SK-N-SH (cell line): ENCODE measurements around the gene NSD2. TPM values are rescaled to one million over a fixed set of nuclear protein-coding genes. Genes with fewer than 3 reads are reported as not detected.

Experiments used
- CTCF ChIA-PET: fragments of 300-600, 350-600 bp; formaldehyde crosslinking; extraction: SDS; loops from one replicate; lab custom pipeline; 2021; lab: Yijun Ruan, JAX
- POLR2A ChIA-PET: fragments of 350-600 bp; sonication (Branson Sonifier 250); formaldehyde crosslinking; extraction: SDS; loops from one replicate; lab custom pipeline; 2020; ENCODE audit warnings: antibody characterized with exemption, inconsistent platforms; lab: Yijun Ruan, JAX
- DNase-seq: peaks from one replicate; pipeline ENCODE4 v3.0.0; 2012
- H2AFZ ChIP-seq: fragments of 200-600 bp; sonication (generic); 2 replicates; pipeline ENCODE4 v1.8.1; 2016; ENCODE audit warnings: antibody characterized with exemption, mild to moderate bottlenecking, low read depth
- H3F3A ChIP-seq: fragments of 200-600 bp; sonication (generic); replicated peaks from 2 replicates; pipeline ENCODE3; 2016; ENCODE audit warnings: antibody characterized with exemption, mild to moderate bottlenecking; ENCODE audit not compliant: insufficient read depth
- H3K27ac ChIP-seq, 2 experiments: fragments of 200-500 bp in 1 of 2; fragments of 200-600 bp in 1 of 2; sonication (Bioruptor generic) in 1 of 2; sonication (generic), shearing (Covaris generic) in 1 of 2; 2 replicates each; pipeline versions ENCODE4 v1.5.1 to v1.6.1; 2014 to 2016; ENCODE audit warnings: low read depth in 2 of 2, inconsistent platforms in 1 of 2, low read length in 1 of 2, mild to moderate bottlenecking in 1 of 2, mixed read lengths in 1 of 2
- H3K27me3 ChIP-seq: fragments of 200-600 bp; sonication (generic), shearing (Covaris generic); 2 replicates; pipeline ENCODE4 v1.6.1; 2016; ENCODE audit warnings: mixed run types; ENCODE audit not compliant: insufficient read depth
- H3K36me3 ChIP-seq, 2 experiments: fragments of 200-500 bp in 1 of 2; fragments of 200-600 bp in 1 of 2; sonication (Bioruptor generic) in 1 of 2; sonication (generic) in 1 of 2; replicated peaks in 1 of 2; 2 replicates each; pipeline versions ENCODE3 to v1.5.1; 2014 to 2016; ENCODE audit warnings: low read length in 1 of 2, mild to moderate bottlenecking in 1 of 2; ENCODE audit not compliant: insufficient read depth in 2 of 2, control insufficient read depth in 1 of 2
- H3K4me1 ChIP-seq, 2 experiments: fragments of 200-500 bp in 1 of 2; fragments of 200-600 bp in 1 of 2; sonication (Bioruptor generic) in 1 of 2; sonication (generic), shearing (Covaris generic) in 1 of 2; 2 replicates each; pipeline versions ENCODE4 v1.5.1 to v1.6.1; 2014 to 2016; ENCODE audit warnings: low read depth in 1 of 2, low read length in 1 of 2, mixed run types in 1 of 2; ENCODE audit not compliant: insufficient read depth in 2 of 2, control insufficient read depth in 1 of 2
- H3K4me2 ChIP-seq: fragments of 200-600 bp; sonication (generic), shearing (Covaris generic); 2 replicates; pipeline ENCODE4 v1.6.1; 2017; ENCODE audit warnings: mixed run types
- H3K4me3 ChIP-seq, 2 experiments: fragments of 200-500 bp in 1 of 2; fragments of 200-600 bp in 1 of 2; sonication (Bioruptor generic) in 1 of 2; sonication (generic), shearing (Covaris generic) in 1 of 2; 2 replicates each; pipeline versions ENCODE4 v1.5.1 to v1.8.1; 2014 to 2016; ENCODE audit warnings: low read depth in 2 of 2, inconsistent platforms in 1 of 2, low read length in 1 of 2, mild to moderate bottlenecking in 1 of 2, mixed read lengths in 1 of 2, moderate library complexity in 1 of 2
- H3K79me2 ChIP-seq: fragments of 200-600 bp; sonication (generic); 2 replicates; pipeline ENCODE4 v1.8.1; 2017; ENCODE audit warnings: mild to moderate bottlenecking; ENCODE audit not compliant: insufficient read depth
- H3K9ac ChIP-seq: fragments of 200-600 bp; sonication (generic); 2 replicates; pipeline ENCODE4 v1.6.1; 2017; ENCODE audit warnings: mixed run types
- H3K9me2 ChIP-seq: fragments of 200-600 bp; sonication (generic); 2 replicates; pipeline ENCODE4 v1.6.1; 2017; ENCODE audit warnings: mixed run types
- H3K9me3 ChIP-seq: fragments of 200-600 bp; sonication (generic); 2 replicates; pipeline ENCODE4 v1.6.1; 2017; ENCODE audit warnings: mixed run types, mild to moderate bottlenecking, moderate library complexity
- H4K20me1 ChIP-seq: fragments of 200-600 bp; sonication (generic); 2 replicates; pipeline ENCODE4 v1.6.1; 2017; ENCODE audit warnings: mild to moderate bottlenecking, mixed run types; ENCODE audit not compliant: insufficient read depth
- CHD2 ChIP-seq: fragments of 150-350 bp; IDR thresholded peaks from 2 replicates; pipeline ENCODE4 v1.6.1; 2018; ENCODE audit warnings: low read length; ENCODE audit not compliant: partially characterized antibody
- CTCF ChIP-seq: fragments of 200-600 bp; sonication (generic); IDR thresholded peaks from 2 replicates; pipeline ENCODE4 v1.6.1; 2017; ENCODE audit warnings: antibody characterized with exemption, mild to moderate bottlenecking, moderate library complexity
- ELF1 ChIP-seq: IDR thresholded peaks from 2 replicates; pipeline ENCODE4 v1.4.0; 2012
- EZH2phosphoT487 ChIP-seq: fragments of 200-600 bp; sonication (generic); IDR thresholded peaks from 2 replicates; pipeline ENCODE4 v1.6.1; 2017; ENCODE audit warnings: low read depth, mixed run types, mild to moderate bottlenecking, antibody characterized with exemption, moderate library complexity, borderline replicate concordance
- FOXJ3 ChIP-seq: sonication (generic); formaldehyde crosslinking; IDR thresholded peaks from 2 replicates; pipeline ENCODE4 v1.5.1; 2020; ENCODE audit warnings: mild to moderate bottlenecking, missing genetic modification reagents
- GABPA ChIP-seq: IDR thresholded peaks from 2 replicates; pipeline ENCODE4 v1.4.0; 2012; ENCODE audit warnings: low read depth, mild to moderate bottlenecking
- MAX ChIP-seq: IDR thresholded peaks from 2 replicates; pipeline ENCODE4 v1.4.0; 2012; ENCODE audit warnings: low read depth
- NRF1 ChIP-seq: IDR thresholded peaks from 2 replicates; pipeline ENCODE4 v1.6.1; 2012; ENCODE audit warnings: low read depth, mild to moderate bottlenecking, low read length
- RAD21 ChIP-seq: IDR thresholded peaks from 2 replicates; pipeline ENCODE4 v1.6.1; 2012; ENCODE audit warnings: mild to moderate bottlenecking, low read length
- SMC3 ChIP-seq: IDR thresholded peaks from 2 replicates; pipeline ENCODE4 v1.6.1; 2012; ENCODE audit warnings: low read depth, low read length, improper control_type of control experiment
- TAF1 ChIP-seq: IDR thresholded peaks from 2 replicates; pipeline ENCODE4 v1.6.1; 2012; ENCODE audit warnings: low read depth, mild to moderate bottlenecking, low read length, moderate library complexity, borderline replicate concordance
- TCF12 ChIP-seq: IDR thresholded peaks from 2 replicates; pipeline ENCODE4 v1.4.0; 2012
- YY1 ChIP-seq: IDR thresholded peaks from 2 replicates; pipeline ENCODE4 v1.4.0; 2012; ENCODE audit warnings: low read depth, mild to moderate bottlenecking
- WGBS: methylation state at CpG from one replicate; pipeline ENCODE4 v1.1.6; 2017; ENCODE audit warnings: low lambda C conversion rate; 5-methylcytosine and 5-hydroxymethylcytosine counted together
- polyA plus RNA-seq, 3 experiments: library from polyadenylated mRNA; depleted of rRNA; stranded (reverse); fragments of >200 nt; gene quantifications; 2 replicates each; pipeline ENCODE4 v1.2.3, GENCODE V29; 2012
- TF ChIP-seq, protein P1 (sequence below): IDR thresholded peaks from 2 replicates; pipeline ENCODE4 v1.4.0; 2012; ENCODE audit warnings: low read depth, borderline replicate concordance
- TF ChIP-seq, protein P2 (sequence below): fragments of 150-350 bp; IDR thresholded peaks from 2 replicates; pipeline ENCODE4 v1.6.1; 2016; ENCODE audit warnings: mild to moderate bottlenecking, low read depth, low read length

The NSD2 gene
- polyA plus RNA-seq, 1 of the 3 experiments (the other 2 are of a cell fraction), result 34.2 TPM

GRCh38 chr4:2009651-2010233 lies 138.5 kb downstream of the NSD2 start:
- Histone ChIP-seq H4K20me1 (peaks cover 30% of the 10 kb centered on the region), H3K4me3 (peak overlapping the region; percentile 75 to 89), H3K36me3 (peaks cover 0 to 3% of the 10 kb centered on the region in 2 experiments), H3K27ac (peak overlapping the region; percentile 90 to 94), H2AFZ (peak overlapping the region; percentile 93), H3K27me3 (no peaks in the 10 kb centered on the region), H3K4me2 (peak overlapping the region; percentile 95), H3K79me2 (peaks cover 40% of the 10 kb centered on the region), H3K9me2 (no peaks in the 10 kb centered on the region), H3F3A (peaks cover 19% of the 10 kb centered on the region), H3K9me3 (no peaks in the 10 kb centered on the region), H3K9ac (peak overlapping the region; percentile 95), H3K4me1 (peaks cover 5 to 7% of the 10 kb centered on the region in 2 experiments; a peak in 1 of 4 replicates)
- CTCF ChIA-PET, result interaction anchor here (0.5 to 1.8 kb wide), 12 partner anchors 9 to 264 kb away, joined by 3 to 7 read pairs (median 3); a partner anchor contains a TSS
- DNase-seq, result peak; percentile 87
- WGBS, result 27% methylated on average over 23 of the region's 23 CpGs
- no peak for TF ChIP-seq NRF1
- no peak for TF ChIP-seq TCF12
- no peak for TF ChIP-seq EZH2phosphoT487
- peak; percentile 46 for TF ChIP-seq RAD21
- TF ChIP-seq CHD2, result no peak
- TF ChIP-seq CTCF, result peak; percentile 35
- TF ChIP-seq, protein P1, sequence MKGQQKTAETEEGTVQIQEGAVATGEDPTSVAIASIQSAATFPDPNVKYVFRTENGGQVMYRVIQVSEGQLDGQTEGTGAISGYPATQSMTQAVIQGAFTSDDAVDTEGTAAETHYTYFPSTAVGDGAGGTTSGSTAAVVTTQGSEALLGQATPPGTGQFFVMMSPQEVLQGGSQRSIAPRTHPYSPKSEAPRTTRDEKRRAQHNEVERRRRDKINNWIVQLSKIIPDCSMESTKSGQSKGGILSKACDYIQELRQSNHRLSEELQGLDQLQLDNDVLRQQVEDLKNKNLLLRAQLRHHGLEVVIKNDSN, result no peak
- no peak for TF ChIP-seq YY1
- no peak for TF ChIP-seq ELF1
- no peak for TF ChIP-seq FOXJ3 (CRISPR knock-in tag)
- peak; percentile 27; the same call in 1 of the 2 replicates for TF ChIP-seq SMC3
- no peak for TF ChIP-seq MAX
- no peak for TF ChIP-seq GABPA
- no peak for TF ChIP-seq TAF1
- TF ChIP-seq, protein P2, sequence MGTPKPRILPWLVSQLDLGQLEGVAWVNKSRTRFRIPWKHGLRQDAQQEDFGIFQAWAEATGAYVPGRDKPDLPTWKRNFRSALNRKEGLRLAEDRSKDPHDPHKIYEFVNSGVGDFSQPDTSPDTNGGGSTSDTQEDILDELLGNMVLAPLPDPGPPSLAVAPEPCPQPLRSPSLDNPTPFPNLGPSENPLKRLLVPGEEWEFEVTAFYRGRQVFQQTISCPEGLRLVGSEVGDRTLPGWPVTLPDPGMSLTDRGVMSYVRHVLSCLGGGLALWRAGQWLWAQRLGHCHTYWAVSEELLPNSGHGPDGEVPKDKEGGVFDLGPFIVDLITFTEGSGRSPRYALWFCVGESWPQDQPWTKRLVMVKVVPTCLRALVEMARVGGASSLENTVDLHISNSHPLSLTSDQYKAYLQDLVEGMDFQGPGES, result no peak
- POLR2A ChIA-PET, result interaction anchor here (0.6 to 1.7 kb wide), 5 partner anchors 25 to 50 kb away, joined by 3 to 6 read pairs (median 3); partner anchors contain the start of gene NAT8L
